Kasumi-1 (cell line): ENCODE results near the gene SLC34A3.
A peak's percentile ranks its signal among the peaks of the same experiment; 100 is the strongest.
"Not testable (repeated sequence)": the region's sequence is repeated elsewhere in the genome, so short reads cannot be mapped to it uniquely, and the experiment has no call there.

Experiments used
- DNase-seq, 2 experiments: peaks; one replicate each; lab custom pipeline; 2025; lab: John Stamatoyannopoulos, UW

Gene SLC34A3

GRCh38 chr9:137228968-137229896, 1.5 kb upstream of the SLC34A3 start:
- DNase-seq = no peak

GRCh38 chr9:137229903-137230704, 597 bp upstream of the SLC34A3 start:
- DNase-seq = no peak

GRCh38 chr9:137231372-137232039, 805 bp downstream of the SLC34A3 start:
- DNase-seq = no peak

- DNase-seq = no peak
Observed at GRCh38 chr9:137232101-137232500, 1.4 kb downstream of the SLC34A3 start.

- DNase-seq = no peak
Observed at GRCh38 chr9:137232510-137232909, 1.8 kb downstream of the SLC34A3 start.

GRCh38 chr9:137233143-137233980, 2.7 kb downstream of the SLC34A3 start:
- no peak for DNase-seq

- DNase-seq = no peak
Observed at GRCh38 chr9:137234055-137234697, 3.5 kb downstream of the SLC34A3 start.

- no peak for DNase-seq
Observed at GRCh38 chr9:137234758-137235423, 4.2 kb downstream of the SLC34A3 start.

- no peak for DNase-seq
Observed at GRCh38 chr9:137235424-137236237, 4.9 kb downstream of the SLC34A3 start.

GRCh38 chr9:137236238-137236935, 5.7 kb downstream of the SLC34A3 start:
- DNase-seq = peak; percentile 69 to 77

GRCh38 chr9:137236936-137237421, 6.3 kb downstream of the SLC34A3 start:
- DNase-seq = no peak

GRCh38 chr9:137237759-137238726, 7.3 kb downstream of the SLC34A3 start:
- no peak for DNase-seq

- DNase-seq = not testable (repeated sequence)
Observed at GRCh38 chr9:137239541-137240200, 9.0 kb downstream of the SLC34A3 start.

- peak; percentile 59 to 63 for DNase-seq
Observed at GRCh38 chr9:137240318-137240840, 9.7 kb downstream of the SLC34A3 start.

GRCh38 chr9:137240841-137241489, 10.3 kb downstream of the SLC34A3 start, which contains the start of gene TUBB4B:
Gene TUBB4B, plus strand, starts transcription at chr9:137241287. Its CDS starts 74 bp downstream, at chr9:137241361.
- DNase-seq = peak; percentile 99
